ENCODE results near the gene PAPOLG. TPM values are rescaled to one million over a fixed set of nuclear protein-coding genes. Genes with fewer than 3 reads are reported as not detected.

PAPOLG gene
- total and polyA plus RNA-seq, 2 donors (not counting 3 experiments of a cell fraction or from before 2014, with no cell fraction given), result 4.2 to 14.9 TPM

DNA sequence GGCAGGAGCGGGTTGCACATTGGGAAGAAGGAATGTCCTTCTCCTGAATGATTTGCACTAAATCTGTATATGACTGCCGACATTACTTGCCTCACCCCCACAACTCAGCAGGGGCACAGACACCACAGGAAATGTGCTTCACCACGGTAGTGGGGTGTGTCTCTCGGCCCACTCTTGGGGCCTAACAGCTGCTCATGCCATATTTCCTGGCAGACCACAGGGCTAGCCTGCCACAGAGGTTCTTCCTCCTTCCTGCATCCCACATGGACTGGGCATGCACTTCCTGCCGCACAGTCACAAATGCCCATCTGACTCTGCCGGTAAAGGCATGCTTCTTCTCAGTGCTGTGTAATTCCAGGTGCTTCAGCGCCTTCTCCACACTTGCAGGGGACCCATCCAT lies 10.3 kb upstream of the PAPOLG start:
- Histone ChIP-seq H3K4me1 (ENCODE audit: control insufficient read depth, extremely low read depth, insufficient read depth, low read length) (no peaks in the 10 kb centered on the region), H3K9ac (replicated peaks; ENCODE audit: extremely low read depth, insufficient read depth, low read length) (no peak overlapping the region), H4K20me1 (replicated peaks; ENCODE audit: control insufficient read depth, extremely low read depth, insufficient read depth, low read length) (no peaks in the 10 kb centered on the region), H3K4me2 (ENCODE audit: insufficient read depth, low read length) (no peak overlapping the region), H3K36me3 (ENCODE audit: control insufficient read depth in 2 of 2, extremely low read depth in 1 of 2, insufficient read depth in 2 of 2, low read length in 2 of 2) (no peaks in the 10 kb centered on the region), H3K27me3 (ENCODE audit: control insufficient read depth in 2 of 2, insufficient read depth in 2 of 2, low read length in 2 of 2) (no peaks in the 10 kb centered on the region), H3K27ac (ENCODE audit: insufficient read depth, low read depth, low read length) (no peak overlapping the region), H3K9me1 (replicated peaks; ENCODE audit: control insufficient read depth, extremely low read depth, insufficient read depth, low read length) (no peaks in the 10 kb centered on the region), H3K4me3 (replicated peaks in 1 of 3; ENCODE audit: insufficient read depth in 1 of 3, low read depth in 1 of 3, low read length in 3 of 3) (no peak overlapping the region), H3K9me3 (replicated peaks; ENCODE audit: control insufficient read depth, insufficient read depth, low read length) (no peaks in the 10 kb centered on the region), H3K79me2 (ENCODE audit: control insufficient read depth, insufficient read depth, low read length) (no peaks in the 10 kb centered on the region), H2AFZ (ENCODE audit: low read depth, low read length) (no peak overlapping the region)
- POLR2A ChIA-PET, result no interaction called here
- intact Hi-C loops (cut with micrococcal nuclease), result no loop called here
- FAIRE-seq (no peak), DNase-seq (ENCODE audit: low read depth, low spot score) (no peak)
- dilution Hi-C loops (cut with MboI; ENCODE audit: extremely low pct_ligation_motif_present, low sequenced_read_pairs), result no loop called here
- TF ChIP-seq POLR2AphosphoS5 (IDR thresholded peaks at IDR 0.05; ENCODE audit: insufficient read depth, low read depth, low read length) (no peak), FOS (IDR thresholded peaks at IDR 0.05; ENCODE audit: borderline replicate concordance, insufficient read depth, low read length) (no peak), EZH2 (IDR thresholded peaks at IDR 0.05; ENCODE audit: borderline replicate concordance, low read depth, low read length, severe bottlenecking) (no peak), JUN (IDR thresholded peaks at IDR 0.05; ENCODE audit: borderline replicate concordance, insufficient read depth, insufficient read length, low read depth) (no peak), GATA2 (IDR thresholded peaks at IDR 0.05; ENCODE audit: insufficient read depth, insufficient read length, low read depth, low read length) (no peak), POLR2A (IDR thresholded peaks at IDR 0.05; ENCODE audit: low read depth, low read length) (no peak), MYC (IDR thresholded peaks at IDR 0.05; ENCODE audit: low read depth, low read length) (no peak)
- TF ChIP-seq, protein P1, sequence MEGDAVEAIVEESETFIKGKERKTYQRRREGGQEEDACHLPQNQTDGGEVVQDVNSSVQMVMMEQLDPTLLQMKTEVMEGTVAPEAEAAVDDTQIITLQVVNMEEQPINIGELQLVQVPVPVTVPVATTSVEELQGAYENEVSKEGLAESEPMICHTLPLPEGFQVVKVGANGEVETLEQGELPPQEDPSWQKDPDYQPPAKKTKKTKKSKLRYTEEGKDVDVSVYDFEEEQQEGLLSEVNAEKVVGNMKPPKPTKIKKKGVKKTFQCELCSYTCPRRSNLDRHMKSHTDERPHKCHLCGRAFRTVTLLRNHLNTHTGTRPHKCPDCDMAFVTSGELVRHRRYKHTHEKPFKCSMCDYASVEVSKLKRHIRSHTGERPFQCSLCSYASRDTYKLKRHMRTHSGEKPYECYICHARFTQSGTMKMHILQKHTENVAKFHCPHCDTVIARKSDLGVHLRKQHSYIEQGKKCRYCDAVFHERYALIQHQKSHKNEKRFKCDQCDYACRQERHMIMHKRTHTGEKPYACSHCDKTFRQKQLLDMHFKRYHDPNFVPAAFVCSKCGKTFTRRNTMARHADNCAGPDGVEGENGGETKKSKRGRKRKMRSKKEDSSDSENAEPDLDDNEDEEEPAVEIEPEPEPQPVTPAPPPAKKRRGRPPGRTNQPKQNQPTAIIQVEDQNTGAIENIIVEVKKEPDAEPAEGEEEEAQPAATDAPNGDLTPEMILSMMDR (IDR thresholded peaks at IDR 0.05; ENCODE audit: extremely low read depth in 1 of 2, insufficient read depth in 1 of 2, low read depth in 1 of 2, low read length in 2 of 2), result no peak
- TF ChIP-seq, protein P2, sequence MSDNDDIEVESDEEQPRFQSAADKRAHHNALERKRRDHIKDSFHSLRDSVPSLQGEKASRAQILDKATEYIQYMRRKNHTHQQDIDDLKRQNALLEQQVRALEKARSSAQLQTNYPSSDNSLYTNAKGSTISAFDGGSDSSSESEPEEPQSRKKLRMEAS (IDR thresholded peaks at IDR 0.05; ENCODE audit: insufficient read depth, insufficient read length), result no peak
- no TSS peak for BruUV-seq (replicated peaks)
- CTCF ChIA-PET, result interaction anchor here (1.4 kb wide), 1 partner anchor 11 kb away, joined by 5 read pairs; the partner anchor contains the start of gene PAPOLG
